Measurements from ENCODE around the gene TAGLN2. TPM values are rescaled to one million over a fixed set of nuclear protein-coding genes. Genes with fewer than 3 reads are reported as not detected.

Gene TAGLN2
- total and polyA plus RNA-seq, 2 experiments from 2014 or later = 122 to 292 TPM

DNA sequence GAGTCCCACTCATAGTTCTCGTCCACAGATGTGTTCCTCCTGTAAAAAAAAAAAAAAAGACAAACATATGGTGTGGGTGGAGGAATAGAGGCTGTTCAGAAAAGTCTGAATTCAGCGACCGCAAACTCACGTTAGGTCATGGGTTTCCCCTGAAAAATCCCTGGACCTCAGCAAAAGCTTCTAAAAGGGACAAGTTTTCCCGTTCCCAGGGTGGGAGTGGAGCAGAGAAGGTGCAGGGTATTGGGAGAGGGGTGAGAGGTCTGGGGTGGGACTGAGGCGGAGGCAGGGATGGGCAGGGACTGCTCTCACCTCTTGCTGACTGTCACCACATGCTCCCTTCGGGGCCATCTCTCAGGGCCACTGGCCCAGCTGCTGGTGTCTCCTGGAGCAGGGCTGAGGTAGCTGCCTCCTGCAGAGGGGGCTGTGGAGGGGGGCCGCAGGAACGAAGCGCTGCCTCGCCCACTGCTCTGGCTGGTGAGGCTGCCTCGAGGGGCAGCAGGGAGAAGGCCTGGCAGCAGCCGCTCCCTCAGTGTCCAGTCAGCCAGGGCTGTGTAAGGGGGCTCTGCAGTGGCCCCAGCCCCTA, 2.6 kb upstream of the TAGLN2 start:
- Histone ChIP-seq H3K36me3 (replicated peaks; ENCODE audit: insufficient read depth, low read depth) (no peaks in the 10 kb centered on the region), H3K9me2 (replicated peaks; ENCODE audit: insufficient read depth) (no peaks in the 10 kb centered on the region), H3K27ac (no peak overlapping the region), H3K4me2 (no peak overlapping the region), H3K4me3 (no peak overlapping the region), H3K27me3 (no peaks in the 10 kb centered on the region), H2AFZ (no peak overlapping the region), H3K79me2 (peaks cover 11% of the 10 kb centered on the region), H3K9me3 (ENCODE audit: low read depth) (no peaks in the 10 kb centered on the region), H3K4me1 (ENCODE audit: insufficient read depth) (peaks cover 16% of the 10 kb centered on the region), H4K20me1 (ENCODE audit: insufficient read depth, poor library complexity, severe bottlenecking) (no peaks in the 10 kb centered on the region)
- DNase-seq (ENCODE audit: low spot score) = no peak
- TF ChIP-seq EZH2 (IDR thresholded peaks at IDR 0.05; ENCODE audit: borderline replicate concordance) = no peak
- no peak for TF ChIP-seq CTCF (IDR thresholded peaks at IDR 0.05; ENCODE audit: poor library complexity)
- TF ChIP-seq EZH2phosphoT487 (IDR thresholded peaks at IDR 0.05; ENCODE audit: low read depth, severe bottlenecking, unreplicated experiment) = no peak
- 83% methylated on average over 12 of the region's 13 CpGs for WGBS (ENCODE audit: low lambda C conversion rate, missing lambda C conversion rate)

DNA sequence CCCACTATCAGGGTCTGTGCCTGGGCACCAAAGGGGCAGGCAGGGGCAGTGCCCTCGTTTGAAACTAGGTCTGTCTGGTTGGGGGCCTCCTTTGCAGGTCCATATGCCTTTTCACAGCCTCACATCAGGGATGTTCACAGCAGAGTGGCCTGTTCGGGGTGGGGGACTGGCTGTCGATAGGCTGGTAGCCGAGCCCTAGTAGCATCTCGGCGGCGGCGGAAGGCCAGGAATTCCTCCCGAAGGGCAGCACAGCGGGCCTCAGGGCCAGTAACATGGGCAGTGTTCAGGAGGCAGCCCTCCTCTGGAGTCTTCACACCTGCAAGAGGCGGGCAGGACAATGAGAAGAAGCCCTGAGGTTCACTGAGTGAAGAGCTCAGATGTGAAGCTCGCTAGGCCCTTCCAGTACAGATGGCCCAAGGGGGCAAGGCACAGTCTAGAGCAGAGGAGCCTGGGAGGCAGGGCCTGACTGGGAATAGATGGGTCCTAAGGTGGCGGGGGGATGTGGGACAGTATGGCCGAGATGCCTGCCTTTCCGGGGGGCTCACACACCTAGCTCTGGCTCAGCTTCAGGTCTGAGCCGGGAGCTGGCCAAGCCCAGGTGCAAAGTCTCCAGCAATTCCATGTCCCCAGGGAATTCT, 2.0 kb upstream of the TAGLN2 start:
- DNase-seq (ENCODE audit: low spot score) = no peak
- 90% methylated on average over 16 of the region's 16 CpGs for WGBS (ENCODE audit: low lambda C conversion rate, missing lambda C conversion rate)
- Histone ChIP-seq H3K36me3 (replicated peaks; ENCODE audit: insufficient read depth, low read depth) (no peaks in the 10 kb centered on the region), H4K20me1 (ENCODE audit: insufficient read depth, poor library complexity, severe bottlenecking) (no peaks in the 10 kb centered on the region), H3K4me2 (no peak overlapping the region), H2AFZ (no peak overlapping the region), H3K9me3 (ENCODE audit: low read depth) (no peaks in the 10 kb centered on the region), H3K4me3 (no peak overlapping the region), H3K79me2 (peaks cover 16% of the 10 kb centered on the region), H3K9me2 (replicated peaks; ENCODE audit: insufficient read depth) (no peaks in the 10 kb centered on the region), H3K27me3 (no peaks in the 10 kb centered on the region), H3K27ac (no peak overlapping the region), H3K4me1 (ENCODE audit: insufficient read depth) (peaks cover 23% of the 10 kb centered on the region)
- TF ChIP-seq EZH2phosphoT487 (IDR thresholded peaks at IDR 0.05; ENCODE audit: low read depth, severe bottlenecking, unreplicated experiment) = no peak
- no peak for TF ChIP-seq CTCF (IDR thresholded peaks at IDR 0.05; ENCODE audit: poor library complexity)
- no peak for TF ChIP-seq EZH2 (IDR thresholded peaks at IDR 0.05; ENCODE audit: borderline replicate concordance)

DNA sequence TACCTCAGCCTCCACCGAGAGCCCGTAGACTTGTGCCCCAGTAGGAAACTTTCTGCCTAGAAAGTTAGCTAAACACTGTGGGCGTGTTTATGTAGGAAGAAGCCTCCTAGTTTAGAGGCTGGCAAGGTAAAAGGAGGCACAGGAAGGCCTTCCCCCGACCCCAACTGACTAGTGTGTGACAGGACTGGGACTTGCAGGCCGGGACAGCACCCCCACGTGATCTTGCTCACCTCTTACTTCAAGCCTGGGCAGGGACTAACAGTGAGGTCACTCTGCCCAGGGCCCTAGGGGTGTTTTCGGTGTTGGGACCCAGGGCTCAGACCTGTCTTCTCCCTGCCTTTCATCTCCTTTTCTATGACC, 392 bp upstream of the TAGLN2 start:
- H3K36me3 ChIP-seq (replicated peaks; ENCODE audit: insufficient read depth, low read depth) = no peaks in the 10 kb centered on the region
- peak overlapping the region; percentile 50 for H3K4me3 ChIP-seq
- H3K9me2 ChIP-seq (replicated peaks; ENCODE audit: insufficient read depth) = no peaks in the 10 kb centered on the region
- whole genome bisulfite sequencing (ENCODE audit: low lambda C conversion rate, missing lambda C conversion rate) = 18% methylated on average over 7 of the region's 7 CpGs
- peaks cover 28% of the 10 kb centered on the region for H3K4me1 ChIP-seq (ENCODE audit: insufficient read depth)
- DNase-seq (ENCODE audit: low spot score) = no peak
- H3K79me2 ChIP-seq = peaks cover 26% of the 10 kb centered on the region
- peak overlapping the region; percentile 95 for H3K27ac ChIP-seq
- H2AFZ ChIP-seq = peak overlapping the region; percentile 39
- no peaks in the 10 kb centered on the region for H3K27me3 ChIP-seq
- no peak for TF ChIP-seq CTCF (IDR thresholded peaks at IDR 0.05; ENCODE audit: poor library complexity)
- TF ChIP-seq EZH2phosphoT487 (IDR thresholded peaks at IDR 0.05; ENCODE audit: low read depth, severe bottlenecking, unreplicated experiment) = no peak
- TF ChIP-seq EZH2 (IDR thresholded peaks at IDR 0.05; ENCODE audit: borderline replicate concordance) = no peak
- no peaks in the 10 kb centered on the region for H4K20me1 ChIP-seq (ENCODE audit: insufficient read depth, poor library complexity, severe bottlenecking)
- no peaks in the 10 kb centered on the region for H3K9me3 ChIP-seq (ENCODE audit: low read depth)
- H3K4me2 ChIP-seq = peak overlapping the region; percentile 96

Measured in hepatocyte (in vitro differentiated cells).